ENCODE measurements around the gene FGF14.

DNA sequence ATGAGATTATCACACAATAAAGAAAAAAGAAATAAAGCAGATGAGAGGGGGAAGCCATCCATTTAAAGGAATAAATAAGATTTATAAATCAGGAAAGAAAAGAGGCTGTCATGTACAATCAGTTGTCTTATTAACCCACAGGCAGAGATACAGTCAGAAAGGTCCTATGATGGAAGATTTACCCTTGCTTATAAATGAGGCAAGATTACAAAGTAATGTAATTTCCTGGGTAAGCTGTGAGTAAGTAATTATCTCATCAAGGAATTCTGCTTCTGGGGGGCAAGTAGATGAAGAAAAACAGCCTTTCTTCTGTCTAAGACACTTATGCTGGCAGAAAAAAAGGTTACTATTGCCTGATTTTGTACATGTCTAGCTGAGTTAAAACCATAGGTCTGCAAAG, 146.4 kb downstream of the FGF14 start:
- TF ChIP-seq CTCF (IDR thresholded peaks at IDR 0.05) (no peak), POLR2A (IDR thresholded peaks at IDR 0.05) (no peak)
